Measurements from ENCODE around the gene POU3F1.

- TF ChIP-seq CTCF (conservative IDR thresholded peaks at IDR 0.05), result no peak
- no peak for TF ChIP-seq ZFX (IDR thresholded peaks at IDR 0.05)
These were observed 4.5 kb upstream of the POU3F1 start for GRCh38 chr1:38051079-38051543.

Data from C4-2B (cell line).